ENCODE measurements around the gene LRMDA. TPM values are rescaled to one million over a fixed set of nuclear protein-coding genes. Genes with fewer than 3 reads are reported as not detected.

Gene LRMDA
- total and polyA plus RNA-seq, 2 donors (not counting 1 experiment from before 2014, with no cell fraction given): 0.12 TPM; not detected in 1

DNA sequence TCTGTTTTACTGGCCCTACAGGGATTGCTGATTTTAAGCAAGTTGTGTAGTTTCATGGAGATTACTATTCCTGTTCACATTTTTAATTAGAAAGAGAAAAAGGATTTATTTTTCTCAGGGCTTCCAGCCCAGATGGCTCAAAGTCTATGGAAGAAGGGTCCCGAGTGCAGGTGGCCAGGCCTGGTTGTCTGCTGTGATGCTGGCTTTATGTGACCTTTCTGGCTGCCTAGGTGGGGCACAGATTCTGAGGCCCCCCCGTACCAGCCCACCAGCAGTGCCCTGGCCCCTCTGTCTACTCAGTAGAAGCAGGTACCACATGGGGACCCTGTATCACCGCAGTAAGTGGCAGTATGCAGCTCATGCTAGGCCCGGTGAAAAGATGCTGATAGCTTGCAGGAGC, 426.5 kb downstream of the LRMDA start:
- ChIA-PET POLR2A (no interaction called here), CTCF (no interaction called here)
- WGBS (ENCODE audit: insufficient coverage): 81% methylated on average over 3 of the region's 4 CpGs
- H3K36me3 ChIP-seq (replicated peaks in 1 of 2; ENCODE audit: control extremely low read depth in 1 of 2, control insufficient read depth in 1 of 2, extremely low read depth in 1 of 2, insufficient read depth in 2 of 2, low read length in 1 of 2): no peaks in the 10 kb centered on the region
- H3K4me3 Mint-ChIP-seq: no peak overlapping the region
- H4K20me1 ChIP-seq (ENCODE audit: control insufficient read depth, insufficient read depth, low read length, poor library complexity, severe bottlenecking): no peaks in the 10 kb centered on the region
- H3K4me3 ChIP-seq (ENCODE audit: control extremely low read depth in 1 of 5, extremely low read depth in 1 of 5, insufficient read depth in 1 of 5, low read depth in 2 of 5, low read length in 4 of 5): no peak overlapping the region
- no peak overlapping the region for H3K9ac ChIP-seq (ENCODE audit: low read length)
- intact Hi-C loops (cut with micrococcal nuclease): no loop called here
- H3K4me1 ChIP-seq (ENCODE audit: control insufficient read depth in 2 of 2, insufficient read depth in 2 of 2, low read length in 2 of 2): no peaks in the 10 kb centered on the region
- no peak overlapping the region for H2AFZ ChIP-seq (ENCODE audit: insufficient read depth, low read depth, low read length, poor library complexity, severe bottlenecking)
- no peaks in the 10 kb centered on the region for H3K27me3 ChIP-seq (replicated peaks in 1 of 4; ENCODE audit: control extremely low read depth in 1 of 4, control insufficient read depth in 3 of 4, insufficient read depth in 4 of 4, low read length in 3 of 4)
- no peak overlapping the region for H3K27ac Mint-ChIP-seq
- no peak for TF ChIP-seq EZH2 (IDR thresholded peaks at IDR 0.05; ENCODE audit: borderline replicate concordance, insufficient read depth, low read depth, low read length, poor library complexity, severe bottlenecking)
- no peak for TF ChIP-seq CTCF (IDR thresholded peaks at IDR 0.05)
- no peaks in the 10 kb centered on the region for H3K9me3 Mint-ChIP-seq (ENCODE audit: insufficient read depth)
- DNase-seq: no peak
- no peaks in the 10 kb centered on the region for H3K9me3 ChIP-seq (ENCODE audit: control extremely low read depth in 1 of 3, control insufficient read depth in 2 of 3, insufficient read depth in 1 of 3, low read length in 2 of 3)
- ATAC-seq (ENCODE audit: low read depth): no peak
- no peak overlapping the region for H3K4me2 ChIP-seq (replicated peaks; ENCODE audit: low read depth, low read length, poor library complexity, severe bottlenecking)
- H3K27ac ChIP-seq (ENCODE audit: low read length in 2 of 2): no peak overlapping the region
- H3K27me3 Mint-ChIP-seq: no peaks in the 10 kb centered on the region
- no peaks in the 10 kb centered on the region for H3K4me1 Mint-ChIP-seq
- no peaks in the 10 kb centered on the region for H3K79me2 ChIP-seq (ENCODE audit: control insufficient read depth, insufficient read depth, low read length)

- Histone ChIP-seq H2AFZ (ENCODE audit: insufficient read depth, low read depth, low read length, poor library complexity, severe bottlenecking) (no peak overlapping the region), H3K4me1 (ENCODE audit: control insufficient read depth in 2 of 2, insufficient read depth in 2 of 2, low read length in 2 of 2) (no peaks in the 10 kb centered on the region), H3K4me3 (ENCODE audit: control extremely low read depth in 1 of 5, extremely low read depth in 1 of 5, insufficient read depth in 1 of 5, low read depth in 2 of 5, low read length in 4 of 5) (no peak overlapping the region), H3K27ac (ENCODE audit: low read length in 2 of 2) (no peak overlapping the region), H3K79me2 (ENCODE audit: control insufficient read depth, insufficient read depth, low read length) (no peaks in the 10 kb centered on the region), H3K9me3 (ENCODE audit: control extremely low read depth in 1 of 3, control insufficient read depth in 2 of 3, insufficient read depth in 1 of 3, low read length in 2 of 3) (no peaks in the 10 kb centered on the region), H3K27me3 (replicated peaks in 1 of 4; ENCODE audit: control extremely low read depth in 1 of 4, control insufficient read depth in 3 of 4, insufficient read depth in 4 of 4, low read length in 3 of 4) (no peaks in the 10 kb centered on the region), H3K9ac (ENCODE audit: low read length) (no peak overlapping the region), H4K20me1 (ENCODE audit: control insufficient read depth, insufficient read depth, low read length, poor library complexity, severe bottlenecking) (no peaks in the 10 kb centered on the region), H3K36me3 (replicated peaks in 1 of 2; ENCODE audit: control extremely low read depth in 1 of 2, control insufficient read depth in 1 of 2, extremely low read depth in 1 of 2, insufficient read depth in 2 of 2, low read length in 1 of 2) (no peaks in the 10 kb centered on the region), H3K4me2 (replicated peaks; ENCODE audit: low read depth, low read length, poor library complexity, severe bottlenecking) (no peak overlapping the region)
- POLR2A ChIA-PET: no interaction called here
- H3K27me3 Mint-ChIP-seq: no peaks in the 10 kb centered on the region
- WGBS (ENCODE audit: insufficient coverage): 100% methylated on average over 1 of the region's 1 CpG
- TF ChIP-seq EZH2 (IDR thresholded peaks at IDR 0.05; ENCODE audit: borderline replicate concordance, insufficient read depth, low read depth, low read length, poor library complexity, severe bottlenecking) (no peak), CTCF (IDR thresholded peaks at IDR 0.05) (no peak)
- H3K9me3 Mint-ChIP-seq (ENCODE audit: insufficient read depth): no peaks in the 10 kb centered on the region
- no peaks in the 10 kb centered on the region for H3K4me1 Mint-ChIP-seq
- DNase-seq (no peak), ATAC-seq (ENCODE audit: low read depth) (no peak)
- no peak overlapping the region for H3K4me3 Mint-ChIP-seq
- no peak overlapping the region for H3K27ac Mint-ChIP-seq
- intact Hi-C loops (cut with micrococcal nuclease): no loop called here
- CTCF ChIA-PET: no interaction called here
Measured at GRCh38 chr10:75858339-75858738, 426.9 kb downstream of the LRMDA start.
